Activated T-helper 1 cell treated with anti-CD3 and anti-CD28 coated beads, Interleukin-2, amount 50 U/mL, for 16 hours (primary cell): ENCODE measurements around the gene MYO10.
"Not testable (repeated sequence)": the region's sequence is repeated elsewhere in the genome, so short reads cannot be mapped to it uniquely, and the experiment has no call there.

ENCODE experiments used
- DNase-seq, 2 donors: peaks; one replicate each; pipeline ENCODE4 v3.0.0-alpha.2; 2020; ENCODE audit warnings: low read depth in 1 of 2, low spot score in 1 of 2

MYO10 gene

DNA sequence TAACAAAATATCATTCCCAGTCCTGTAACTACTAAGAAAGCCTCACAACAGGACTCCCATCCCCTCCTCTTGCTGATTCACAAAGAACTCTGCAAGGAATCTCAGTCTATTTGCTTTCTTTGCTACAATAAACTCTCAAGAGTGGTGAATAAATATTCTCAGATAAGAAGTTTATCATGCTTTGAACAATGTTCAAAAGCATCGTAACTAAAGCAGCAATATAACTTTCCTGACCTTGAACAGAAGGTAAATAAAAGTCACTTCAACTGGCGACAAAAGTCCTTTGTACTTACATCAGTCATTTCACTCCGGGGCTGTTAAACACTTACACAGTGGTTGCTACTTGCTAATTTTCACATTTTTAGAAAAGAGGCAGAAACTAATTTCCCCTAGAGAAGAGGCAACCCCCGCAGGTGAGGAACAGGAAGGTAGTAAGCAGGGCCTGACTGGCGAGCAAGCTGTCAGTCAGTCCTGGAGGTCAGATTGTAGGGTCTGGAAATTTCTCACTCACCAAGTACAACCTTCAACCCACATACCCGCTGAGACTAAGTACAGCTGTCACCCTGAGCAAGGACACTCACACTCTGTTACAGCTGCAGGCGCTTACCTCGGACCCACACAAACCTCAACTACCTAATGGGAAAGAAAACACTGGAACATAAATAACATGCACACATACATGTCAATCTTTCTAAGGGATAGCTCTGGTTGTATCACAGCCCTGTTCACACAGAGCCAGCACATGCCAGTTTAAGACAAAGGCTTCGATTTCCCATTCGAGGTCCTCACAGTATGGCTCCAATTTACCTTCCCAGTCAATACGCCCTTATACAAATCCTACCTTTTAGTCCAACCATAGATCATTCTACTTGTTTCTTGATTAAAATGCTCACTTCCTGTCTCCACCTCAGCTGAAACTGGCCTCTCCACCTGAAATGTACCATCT is 214.7 kb downstream of the MYO10 start:
- no peak for DNase-seq

DNA sequence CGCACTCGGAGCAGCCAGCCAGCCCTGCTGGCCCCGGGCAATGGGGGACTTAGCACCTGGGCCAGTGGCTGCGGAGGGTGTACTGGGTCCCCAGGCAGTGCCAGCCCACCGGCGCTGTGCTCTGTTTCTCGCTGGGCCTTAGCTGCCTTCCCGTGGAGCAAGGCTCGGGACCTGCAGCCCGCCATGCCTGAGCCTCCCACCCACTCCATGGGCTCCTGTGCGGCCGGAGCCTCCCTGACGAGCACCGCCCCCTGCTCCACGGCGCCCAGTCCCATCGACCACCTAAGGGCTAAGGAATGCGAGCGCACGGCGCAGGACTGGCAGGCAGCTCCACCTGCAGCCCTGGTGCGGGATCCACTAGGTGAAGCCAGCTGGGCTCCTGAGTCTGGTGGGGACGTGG is 218.1 kb downstream of the MYO10 start:
- not testable (repeated sequence) for DNase-seq

DNA sequence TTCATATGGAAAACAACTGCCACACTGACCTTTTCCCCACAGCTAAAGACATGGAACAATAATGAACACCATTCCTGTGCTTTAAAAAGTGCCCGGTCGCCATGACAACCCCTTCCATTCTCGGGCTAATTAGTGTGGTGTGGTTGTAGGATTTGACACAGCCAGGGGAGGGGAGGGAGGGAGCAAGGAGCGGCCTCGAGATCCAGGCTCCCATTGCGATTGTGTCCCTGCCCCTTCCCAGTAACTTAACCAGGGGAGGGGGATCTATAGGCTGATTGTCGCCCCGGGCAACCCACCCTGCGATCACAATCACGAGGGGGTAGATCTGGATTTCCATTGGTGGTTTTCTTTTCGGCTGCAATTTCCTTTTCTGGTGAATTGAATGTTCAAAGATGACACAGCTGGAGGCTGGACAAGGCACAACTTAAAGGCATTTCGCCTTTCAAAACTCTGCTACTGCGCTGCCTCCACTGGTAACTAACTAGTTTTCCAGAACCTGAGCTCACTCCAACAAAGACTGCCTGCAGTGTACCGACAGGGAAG is 222.6 kb downstream of the MYO10 start:
- DNase-seq: no peak

DNA sequence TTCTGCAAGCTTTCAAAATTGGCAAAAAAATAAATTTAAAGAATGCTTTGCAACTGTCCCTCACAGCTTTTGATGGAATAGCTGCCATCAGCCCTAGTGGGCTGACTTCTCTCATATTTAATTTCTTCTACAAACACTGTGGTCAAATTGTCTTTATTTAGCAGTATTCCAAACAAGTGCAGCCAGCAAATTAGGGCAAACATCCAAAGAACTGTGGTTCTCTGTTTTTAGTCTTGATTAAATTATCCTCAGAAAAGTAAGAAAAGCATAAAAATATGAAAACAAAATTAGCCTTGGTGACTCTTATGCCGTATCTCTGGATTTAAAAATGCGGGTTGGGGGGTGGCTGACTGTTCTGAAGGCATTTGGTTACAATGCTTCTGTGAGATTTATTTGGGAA is 223.5 kb downstream of the MYO10 start:
- no peak for DNase-seq

DNA sequence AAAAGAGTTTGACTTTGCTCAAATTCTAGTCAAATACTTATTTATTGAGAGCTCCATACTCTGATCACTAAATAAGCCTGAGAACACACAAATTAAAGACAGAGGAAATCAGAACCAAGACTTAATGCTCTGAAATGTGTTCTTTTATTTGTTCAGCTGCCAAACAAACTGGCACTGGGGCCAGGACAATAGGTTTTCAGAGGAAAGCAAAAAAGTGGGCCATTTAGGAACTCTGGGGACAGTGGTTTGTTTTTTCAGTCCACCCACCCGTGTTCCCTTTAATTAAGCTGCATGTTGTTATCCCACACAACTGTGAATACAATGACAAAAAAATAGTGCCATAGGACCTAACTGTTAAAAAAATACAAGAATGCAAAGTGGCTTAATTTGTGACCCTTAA is 223.9 kb downstream of the MYO10 start:
- no peak for DNase-seq

DNA sequence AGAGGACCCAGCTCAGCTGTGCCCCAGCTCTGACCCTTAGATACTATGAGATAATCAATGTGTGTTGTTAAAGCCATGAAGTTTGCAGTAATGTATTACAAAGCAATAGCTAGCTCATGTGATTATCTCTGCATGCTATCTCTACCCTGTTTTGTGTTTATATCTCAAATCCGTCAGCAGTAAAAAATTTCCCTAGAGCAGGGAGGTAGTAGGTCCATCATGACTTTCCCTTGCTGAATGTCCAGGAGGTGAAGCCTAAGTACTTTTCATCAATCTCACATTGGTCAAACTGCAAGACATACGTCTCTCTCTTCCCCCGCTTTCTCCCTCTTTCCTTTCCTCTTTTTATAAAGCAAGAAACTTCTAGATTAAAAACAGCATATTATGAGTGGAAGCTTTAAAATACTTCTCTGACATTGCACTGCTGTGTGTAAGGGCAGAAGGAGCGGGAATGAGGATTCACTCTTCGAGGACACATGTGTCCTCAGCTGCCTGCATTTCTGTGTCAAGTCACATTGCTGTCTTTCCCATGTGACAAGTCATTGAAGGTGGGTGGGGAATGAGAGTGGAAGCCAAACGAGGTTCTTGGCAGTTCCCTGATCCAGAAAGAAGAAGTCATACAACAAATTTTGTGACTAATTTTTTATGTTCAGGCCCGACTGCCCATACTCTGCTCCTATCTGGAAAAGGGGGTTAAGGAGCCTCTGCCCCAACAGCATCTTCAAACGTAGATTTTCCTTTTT is 226.2 kb downstream of the MYO10 start:
- DNase-seq: no peak

DNA sequence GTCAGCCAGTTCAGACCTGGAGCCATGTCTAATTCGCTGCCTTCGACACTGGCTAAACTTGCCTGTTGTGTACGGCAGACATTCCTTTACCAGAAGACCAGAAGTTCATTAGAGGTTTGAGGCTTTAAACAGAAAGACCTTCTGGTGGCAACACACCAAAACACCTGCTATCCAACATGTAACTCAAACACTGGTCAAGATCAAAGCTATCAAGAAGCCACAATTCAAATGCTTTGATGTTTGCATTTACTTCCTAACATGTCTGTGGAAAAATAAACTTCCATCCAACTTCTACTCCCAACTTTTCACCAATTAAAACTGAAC is 228.3 kb downstream of the MYO10 start:
- DNase-seq: no peak

DNA sequence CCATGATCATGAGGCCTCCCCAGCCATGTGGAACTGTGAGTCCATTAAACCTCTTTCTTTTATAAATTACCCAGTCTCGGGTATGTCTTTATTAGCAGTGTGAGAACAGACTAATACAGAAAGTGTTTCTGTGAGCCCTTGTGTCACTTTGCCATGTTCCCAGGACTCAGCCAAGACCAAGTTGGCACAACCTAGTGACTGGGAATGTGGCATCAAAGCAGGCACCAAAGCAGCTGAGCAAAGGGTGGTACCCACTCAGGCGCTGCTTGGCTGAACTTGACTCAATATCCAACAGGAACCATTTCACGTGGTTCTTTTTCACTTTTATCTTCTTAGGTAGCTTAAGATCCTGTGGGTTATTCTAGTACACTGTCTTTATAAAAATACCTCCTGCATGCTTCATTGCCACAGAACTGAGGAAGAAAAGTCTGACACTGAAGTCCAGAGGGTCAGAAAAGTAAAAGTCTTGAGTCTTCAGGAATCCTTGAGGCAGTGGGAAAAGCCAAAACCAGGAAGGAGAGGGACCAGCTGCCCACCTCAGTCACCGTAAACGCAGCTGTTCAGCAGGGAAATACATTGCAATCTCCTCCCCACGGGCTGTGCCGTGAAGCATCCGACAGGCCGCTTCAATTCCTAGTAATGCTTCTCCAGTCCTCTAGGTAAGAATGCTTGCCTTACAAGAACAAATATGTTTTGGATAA is 228.8 kb downstream of the MYO10 start:
- DNase-seq: no peak

DNA sequence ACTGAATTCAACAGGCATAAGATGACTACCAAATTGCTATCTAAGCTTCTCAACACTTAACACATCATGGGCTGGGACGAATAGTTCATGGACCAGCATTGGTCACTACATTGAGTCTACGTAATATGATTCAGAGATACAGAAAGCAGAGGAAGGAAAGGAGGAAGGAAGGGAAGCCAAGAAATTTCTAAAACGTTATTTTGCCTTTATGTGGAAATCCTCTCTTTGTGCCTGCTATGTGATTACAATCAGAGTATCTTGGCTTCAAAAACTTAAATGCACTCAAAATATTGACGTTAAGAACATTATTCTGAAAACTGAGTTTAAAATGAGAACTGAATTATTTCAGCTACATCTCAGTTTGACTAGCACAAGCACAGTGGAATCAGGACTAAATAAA is 231.1 kb downstream of the MYO10 start:
- no peak for DNase-seq

DNA sequence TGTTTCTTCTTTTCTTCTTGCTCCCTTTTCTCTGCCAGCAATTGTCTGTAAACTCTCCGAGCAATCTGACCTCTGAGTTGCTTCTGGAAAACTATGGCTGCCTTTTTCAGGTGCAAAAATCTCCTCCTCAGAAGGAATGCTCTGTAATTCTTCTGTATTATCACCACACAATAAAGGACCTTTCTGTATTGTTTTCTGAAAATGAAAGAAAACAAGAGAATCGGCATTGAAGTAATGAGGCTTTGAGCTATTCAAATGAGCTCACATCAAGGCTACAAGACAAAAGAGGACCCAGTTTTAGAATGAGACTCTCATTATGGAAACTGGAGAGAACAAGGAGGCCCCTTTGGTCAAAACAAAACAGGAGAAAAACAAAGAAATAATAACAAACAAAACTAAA is 233.1 kb downstream of the MYO10 start:
- no peak for DNase-seq

DNA sequence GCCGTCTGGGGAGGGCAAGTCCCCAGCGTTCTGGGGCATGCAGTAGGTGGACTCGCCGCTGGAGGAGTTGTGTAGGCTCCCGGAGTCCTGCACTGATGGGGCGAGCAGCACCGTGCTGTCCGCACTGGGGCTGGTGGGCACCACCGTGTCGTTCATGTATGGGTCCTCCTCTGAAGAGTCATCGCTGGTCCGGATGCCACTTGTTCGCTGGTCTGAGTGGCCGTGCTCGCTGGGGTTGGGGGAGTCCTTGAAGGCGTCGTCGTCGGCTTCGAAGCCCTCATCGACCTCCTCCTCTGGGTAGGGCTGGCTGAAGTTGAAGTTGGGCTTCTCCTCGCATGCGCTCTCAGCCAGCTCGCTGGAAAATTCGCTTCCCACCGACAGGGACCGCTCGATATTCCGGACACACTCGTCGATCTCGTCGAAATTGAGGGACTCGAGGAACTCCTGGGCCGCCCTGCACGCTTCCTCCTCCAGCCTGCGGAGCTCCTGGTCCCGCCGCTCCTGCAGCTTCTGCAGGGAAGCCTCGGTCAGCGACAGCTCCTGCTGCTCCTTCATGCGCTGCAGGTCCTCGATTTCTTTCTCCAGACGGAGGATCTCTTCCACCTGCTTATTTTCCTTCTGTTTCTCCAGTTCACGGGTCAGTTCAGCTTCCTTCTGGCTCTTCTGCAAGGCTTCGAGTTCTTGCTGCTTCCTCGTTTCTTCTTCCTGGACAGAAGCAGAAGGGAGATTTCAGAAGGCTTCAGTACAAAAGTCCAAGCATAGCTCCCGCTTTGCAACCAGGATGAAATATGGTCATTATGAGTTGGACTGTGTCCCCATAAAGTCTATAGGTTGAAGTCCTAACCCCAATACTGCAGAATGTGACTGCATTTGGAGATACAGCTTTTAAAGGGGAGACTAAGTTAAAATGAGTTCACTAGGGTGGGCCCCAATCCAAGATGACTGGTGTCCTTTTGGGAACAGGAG is 234.7 kb downstream of the MYO10 start:
- DNase-seq: no peak

DNA sequence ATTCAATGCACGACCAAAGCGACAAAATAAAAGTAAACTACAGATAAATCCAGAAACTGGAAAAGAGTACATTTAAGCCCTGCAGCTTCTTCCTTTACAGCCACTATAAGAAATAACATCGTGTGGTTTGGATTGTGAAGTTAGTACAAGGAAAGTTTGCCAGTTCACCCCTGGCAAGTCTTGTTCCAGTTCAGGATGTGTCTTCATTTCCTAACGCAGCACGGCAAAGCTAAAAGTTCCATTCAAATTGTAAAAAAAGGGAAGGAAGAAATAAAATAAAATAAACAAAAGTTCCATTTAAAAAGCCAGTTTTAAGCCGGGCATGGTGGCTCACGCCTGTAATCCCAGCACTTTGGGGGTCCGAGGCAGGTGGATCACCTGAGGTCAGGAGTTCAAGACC is 236.0 kb downstream of the MYO10 start:
- DNase-seq: no peak

DNA sequence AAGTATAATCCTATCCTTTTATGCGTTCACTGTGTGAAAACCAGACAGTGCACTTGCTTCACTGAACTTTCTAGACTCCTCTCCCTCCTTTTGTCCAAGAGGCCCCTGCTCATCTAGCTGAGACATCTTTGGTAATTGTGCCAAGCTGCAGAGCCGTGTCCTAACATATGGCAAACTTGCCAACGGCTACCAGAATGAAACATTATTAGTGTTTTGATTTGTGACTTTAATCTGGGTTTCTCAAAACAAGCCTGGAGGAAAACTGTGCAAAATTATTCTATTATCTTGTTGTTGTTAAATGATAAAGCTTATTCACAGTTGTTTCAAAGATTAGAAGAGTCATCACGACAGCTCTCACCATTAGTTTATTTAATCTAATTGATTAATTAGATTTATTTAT is 240.3 kb downstream of the MYO10 start:
- no peak for DNase-seq

DNA sequence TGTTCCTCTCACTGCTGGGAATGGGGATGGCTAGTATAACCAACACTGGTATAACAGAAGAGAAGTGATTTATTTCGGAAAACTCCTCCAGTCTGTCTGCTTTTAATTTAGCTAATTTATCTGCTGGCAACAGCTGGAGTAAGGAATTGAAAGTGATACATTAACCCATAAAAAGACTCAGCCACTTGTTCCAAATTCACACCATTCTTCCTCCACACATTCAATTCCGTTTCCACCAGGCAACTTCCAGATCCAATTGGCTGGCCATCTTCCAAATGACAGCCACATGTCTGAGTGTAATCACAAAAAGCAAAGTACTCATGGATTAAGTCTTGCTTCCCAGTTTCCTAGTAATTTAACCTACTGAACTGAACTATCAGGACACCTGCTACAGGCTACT is 242.2 kb downstream of the MYO10 start:
- no peak for DNase-seq

DNA sequence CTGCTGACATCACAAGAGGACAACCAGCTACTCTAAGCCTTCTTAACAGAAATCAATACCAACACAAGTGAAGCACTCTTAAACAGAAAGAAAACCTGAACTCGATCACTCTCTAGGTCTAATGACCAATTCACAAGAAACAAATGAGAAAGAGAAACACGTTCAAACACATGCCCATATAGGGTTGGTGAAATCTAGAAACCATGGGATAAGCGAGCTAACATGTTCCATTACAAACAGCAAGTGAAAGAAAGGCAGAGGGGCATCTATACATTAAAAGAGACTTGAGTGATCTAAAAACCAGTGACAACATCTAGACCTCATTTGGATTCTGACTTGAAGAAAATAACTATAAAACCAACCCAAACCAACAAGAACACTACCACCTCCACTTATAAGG is 244.4 kb downstream of the MYO10 start:
- no peak for DNase-seq

DNA sequence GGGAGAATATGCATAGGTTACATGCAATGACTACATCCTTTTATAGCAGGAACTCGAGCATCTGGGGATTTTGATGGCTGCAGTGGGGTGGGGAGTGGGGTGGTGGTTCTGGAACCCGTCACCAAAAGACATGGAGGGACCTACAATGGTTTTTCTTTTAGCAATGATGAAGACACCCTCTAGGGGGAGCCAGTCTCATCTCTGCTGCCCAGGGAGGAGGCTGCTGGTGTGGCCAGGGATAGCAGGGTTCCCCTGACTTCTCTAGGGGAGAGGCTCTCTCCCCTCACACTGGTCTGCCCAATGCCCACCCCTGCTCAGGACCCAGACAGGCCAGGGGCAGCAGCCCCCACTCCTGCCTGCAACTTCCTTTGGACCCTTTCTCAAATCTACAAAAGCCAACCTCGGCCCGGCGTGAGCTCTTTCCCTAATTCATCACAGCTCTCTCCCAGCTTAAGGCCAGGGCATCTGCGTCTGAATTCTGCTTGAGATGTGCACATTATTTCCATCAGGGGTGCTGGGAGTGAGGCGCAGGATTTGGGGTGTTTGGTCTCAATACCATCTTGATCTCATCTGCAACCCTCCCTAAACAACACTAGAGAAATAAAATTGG is 245.7 kb downstream of the MYO10 start:
- no peak for DNase-seq

DNA sequence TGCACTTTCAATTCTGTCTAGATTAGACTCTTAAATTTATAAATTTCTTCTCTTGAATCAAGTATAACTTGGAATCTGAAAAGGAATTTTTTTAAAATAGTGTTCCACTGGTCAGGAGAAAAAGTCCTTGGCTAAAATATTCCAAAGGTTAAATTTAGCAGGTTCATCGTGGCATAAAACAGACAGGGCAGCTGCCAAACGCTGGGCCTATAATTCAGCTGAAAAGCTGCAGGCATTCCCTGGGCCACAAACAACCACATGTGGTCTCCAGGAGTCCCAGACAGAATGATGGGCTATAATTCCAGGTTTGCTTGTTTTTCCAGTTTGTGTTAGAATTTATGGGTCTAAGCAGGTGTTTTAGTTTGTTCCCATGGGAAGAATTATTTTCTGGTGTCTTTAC is 248.2 kb downstream of the MYO10 start:
- DNase-seq: no peak

DNA sequence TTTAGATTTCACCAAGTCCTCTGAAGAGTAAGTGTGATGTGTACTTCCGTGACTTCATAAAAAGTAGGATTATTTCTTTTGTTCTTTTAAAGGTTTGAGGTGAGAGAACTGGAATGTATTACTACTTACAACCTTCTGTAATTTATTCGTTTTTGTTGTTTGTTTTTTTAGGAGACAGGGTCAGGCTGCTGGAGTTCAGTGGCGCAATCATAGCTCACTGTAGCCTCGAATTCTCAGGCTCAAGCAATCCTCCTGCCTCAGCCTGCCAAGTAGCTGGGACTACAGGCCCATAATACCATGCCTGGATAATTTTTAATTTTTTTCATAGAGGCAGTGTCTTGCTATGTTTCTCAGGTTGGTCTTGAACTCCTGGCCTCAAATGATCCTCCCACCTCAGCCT is 251.0 kb downstream of the MYO10 start:
- DNase-seq: no peak

DNA sequence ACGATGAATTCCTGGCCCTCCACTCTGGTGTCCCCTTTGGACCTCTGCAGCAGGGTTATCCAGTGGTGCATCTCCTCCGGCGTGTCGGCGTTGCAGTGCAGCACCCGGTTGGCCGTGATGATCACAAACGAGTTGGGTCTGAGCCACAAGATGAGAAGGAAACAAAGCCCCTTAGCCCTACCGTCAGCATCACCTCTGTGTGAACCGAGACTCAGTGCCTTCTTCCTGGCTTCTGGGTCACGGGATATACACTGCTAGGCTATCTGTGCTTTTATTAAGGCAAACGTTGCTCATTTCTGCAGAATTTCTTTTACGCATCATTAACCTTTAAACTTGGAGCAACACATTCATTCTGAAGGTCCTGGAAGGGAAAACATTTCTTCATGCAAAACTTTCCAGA is 254.2 kb downstream of the MYO10 start:
- DNase-seq: no peak

DNA sequence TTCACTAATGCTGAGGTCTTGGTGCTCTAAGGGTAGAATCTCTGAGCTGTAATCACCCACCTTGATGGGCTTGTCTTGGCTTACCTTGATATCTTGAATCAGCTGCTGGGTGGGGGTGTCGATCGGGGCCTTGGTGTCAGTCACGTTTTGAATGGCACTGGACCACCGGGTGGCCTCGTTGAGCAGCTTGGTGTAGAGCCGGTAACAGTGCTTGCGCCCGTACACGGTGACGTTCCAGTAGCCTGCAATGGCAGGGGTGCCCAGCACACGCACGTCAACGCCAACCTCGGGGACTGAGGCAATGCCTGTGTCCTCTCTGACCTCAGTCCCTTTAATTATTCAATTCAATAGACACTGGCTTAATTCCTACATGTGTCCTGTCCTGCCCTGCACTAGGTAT is 256.2 kb downstream of the MYO10 start:
- DNase-seq: no peak
